VCaP (cell line): ENCODE results near the gene LEMD2.

Source experiments
- H3K27ac ChIP-seq: fragments of 450-650 bp; 2 replicates; pipeline ENCODE4 v1.5.1; 2017
- CTCF ChIP-seq: fragments of 450-650 bp; conservative IDR thresholded peaks from 2 replicates; pipeline ENCODE4 v1.5.1; 2017; ENCODE audit warnings: mild to moderate bottlenecking, moderate library complexity

The LEMD2 gene

DNA sequence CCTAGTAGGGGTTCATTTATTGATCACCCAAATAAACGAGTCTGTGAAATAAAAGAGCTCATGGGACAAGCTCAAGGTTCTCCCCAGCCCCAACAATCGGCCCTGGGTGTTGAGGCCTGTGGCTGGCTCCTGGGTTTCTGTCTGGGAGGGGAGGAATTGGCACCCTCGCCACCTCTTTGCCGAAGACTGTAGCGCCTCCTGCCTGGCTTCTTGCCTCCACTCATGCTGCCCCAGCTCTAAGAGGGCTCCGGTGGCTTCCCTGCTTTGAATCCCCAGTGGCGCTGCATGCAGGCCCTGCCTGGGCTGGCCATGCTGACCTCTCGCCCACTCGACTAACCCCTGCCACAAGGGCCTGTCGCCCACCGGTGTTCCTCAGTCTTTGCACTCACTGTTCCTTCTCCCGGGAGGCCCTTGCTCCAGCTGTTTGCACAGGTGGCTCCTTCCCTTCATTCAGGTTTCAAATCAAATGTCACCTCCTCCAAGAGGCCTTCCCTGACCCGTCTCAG lies 9.5 kb upstream of the LEMD2 start:
- no peak for TF ChIP-seq CTCF
- H3K27ac ChIP-seq = no peak overlapping the region

- no peak for TF ChIP-seq CTCF
- H3K27ac ChIP-seq = no peak overlapping the region
Observed at GRCh38 chr6:33797626-33798342, 8.9 kb upstream of the LEMD2 start.

DNA sequence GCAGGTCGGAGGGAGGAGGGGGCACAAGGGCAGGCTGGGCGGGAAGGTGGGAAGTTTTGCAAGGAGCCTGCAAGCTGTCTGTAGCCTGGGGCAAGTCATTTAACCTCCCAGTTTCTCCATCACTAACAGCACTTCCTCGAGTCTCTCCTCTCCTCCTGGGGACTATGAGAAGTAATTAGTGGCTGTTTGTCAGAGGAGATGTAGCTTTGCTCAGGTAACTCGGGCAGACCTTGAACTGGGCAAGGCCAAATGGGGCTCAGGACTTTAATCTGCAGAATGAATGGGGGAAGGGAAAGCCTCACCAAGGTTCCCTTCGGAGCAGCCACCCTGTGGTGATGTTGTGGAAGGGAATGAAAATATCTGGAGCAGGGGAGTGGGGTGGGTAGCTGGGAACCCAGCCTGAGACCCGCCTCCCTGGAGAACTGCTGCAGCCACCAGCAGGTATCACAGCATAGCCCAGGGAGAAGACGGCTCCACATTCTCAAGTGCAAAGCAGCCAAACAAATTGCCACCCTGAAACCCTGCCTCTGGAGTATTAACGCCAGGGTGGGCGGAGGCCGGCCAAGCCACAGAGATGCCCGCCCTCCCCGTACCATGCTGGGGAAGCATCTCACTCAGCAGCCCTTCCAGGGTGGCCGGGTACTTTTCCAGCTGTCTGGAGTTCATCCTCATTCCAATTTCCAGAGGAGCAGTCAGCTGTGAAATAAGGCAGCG lies 6.1 kb upstream of the LEMD2 start:
- peak; percentile 21; the same call in 1 of the 2 replicates for TF ChIP-seq CTCF

GRCh38 chr6:33792981-33793380 lies 4.1 kb upstream of the LEMD2 start:
- no peak for TF ChIP-seq CTCF
- H3K27ac ChIP-seq = no peak overlapping the region

More for the DNA sequence above, 6.1 kb upstream of the LEMD2 start:
- no peak overlapping the region for H3K27ac ChIP-seq

DNA sequence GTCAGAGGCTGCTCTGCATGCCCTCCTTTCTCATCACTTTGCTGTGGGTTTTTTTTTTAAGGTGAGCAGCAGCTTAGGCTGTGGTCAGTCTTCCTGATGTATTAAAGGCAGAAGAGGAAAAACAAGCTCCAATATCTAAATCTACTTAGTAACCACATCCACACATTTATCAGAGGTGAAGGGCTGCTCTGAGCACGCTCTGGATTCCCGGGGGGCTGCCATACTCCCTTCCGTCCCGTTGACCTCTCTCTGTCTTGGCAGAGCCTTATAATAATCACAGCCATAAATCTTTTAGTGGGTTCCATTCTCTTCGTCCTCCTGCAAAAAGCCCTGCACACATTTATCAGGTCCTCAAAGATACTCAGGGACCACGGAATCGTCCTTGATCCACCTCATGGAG lies 2.7 kb upstream of the LEMD2 start:
- TF ChIP-seq CTCF = no peak

GRCh38 chr6:33790910-33791309 lies 2.0 kb upstream of the LEMD2 start:
- no peak overlapping the region for H3K27ac ChIP-seq

More for the DNA sequence above, 2.7 kb upstream of the LEMD2 start:
- H3K27ac ChIP-seq = no peak overlapping the region

More at GRCh38 chr6:33790910-33791309, 2.0 kb upstream of the LEMD2 start:
- TF ChIP-seq CTCF = no peak
